HTERT RPE-1 (cell line): ENCODE data around the gene HNRNPK.
"Not testable (repeated sequence)": the region's sequence is repeated elsewhere in the genome, so short reads cannot be mapped to it uniquely, and the experiment has no call there.

Experiments
- in situ Hi-C: fragments of 300-500 bp; cut with MboI; formaldehyde crosslinking; loops from 4 replicates; pipeline ENCODE4 v1.14.3; 2020; ENCODE audit warnings: low sequenced_read_pairs

HNRNPK gene

DNA sequence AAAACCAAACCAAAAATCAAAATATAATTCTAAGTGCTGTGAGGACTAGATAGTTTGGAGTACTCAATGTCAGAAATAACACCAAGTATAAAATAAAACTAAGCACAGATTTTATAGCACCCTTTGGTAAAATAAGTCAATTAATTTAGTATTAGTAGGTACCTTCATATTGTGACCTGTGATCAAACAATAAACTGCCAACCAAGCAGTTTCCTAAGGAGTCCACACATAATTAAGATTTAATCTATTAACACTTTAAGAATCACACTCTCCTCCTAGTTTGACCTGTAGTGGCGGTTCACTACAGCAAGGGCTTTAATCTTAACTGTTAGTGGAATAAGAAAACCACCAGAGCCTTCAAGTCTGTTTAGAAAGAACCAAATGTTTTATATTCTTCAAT, 2.8 kb downstream of the HNRNPK start:
- in situ Hi-C loops: no loop called here

DNA sequence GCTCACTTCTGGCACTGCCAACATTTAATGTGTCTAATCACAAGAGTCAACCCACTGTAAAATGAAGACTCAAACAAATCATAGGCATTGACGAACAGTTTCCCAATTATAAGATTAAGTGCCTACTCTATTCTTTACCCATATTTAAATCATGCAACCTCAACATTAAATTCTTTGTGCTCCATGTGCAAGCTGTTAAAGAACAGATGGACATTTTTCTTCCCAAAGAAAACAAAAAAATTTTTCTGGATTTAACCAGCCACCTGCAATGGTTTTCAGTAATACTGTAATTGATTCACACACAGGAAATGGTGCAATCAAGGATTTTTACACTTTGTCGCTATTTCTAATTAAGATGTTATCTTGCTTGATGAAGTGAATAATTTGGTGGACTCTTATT, 3.6 kb downstream of the HNRNPK start:
- in situ Hi-C loops: no loop called here

DNA sequence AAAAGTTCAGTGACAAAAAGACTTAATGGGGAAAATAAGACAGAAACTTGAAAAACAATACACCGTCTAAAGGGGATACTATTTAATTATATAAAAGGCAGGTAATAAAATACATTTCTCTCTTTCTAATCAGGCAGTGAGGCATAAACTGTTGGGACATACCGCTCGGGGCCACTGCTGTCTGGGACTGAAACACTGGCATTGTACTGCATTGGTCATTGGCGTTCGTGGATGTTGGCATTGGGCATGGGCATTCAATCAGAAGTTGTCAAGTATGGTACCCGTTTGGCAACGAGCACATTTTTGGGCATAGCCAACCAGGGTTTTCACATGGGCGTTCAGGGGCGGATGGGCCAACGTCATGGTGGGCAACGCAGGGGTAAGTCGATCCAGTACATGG, 4.7 kb downstream of the HNRNPK start:
- in situ Hi-C loops: no loop called here

DNA sequence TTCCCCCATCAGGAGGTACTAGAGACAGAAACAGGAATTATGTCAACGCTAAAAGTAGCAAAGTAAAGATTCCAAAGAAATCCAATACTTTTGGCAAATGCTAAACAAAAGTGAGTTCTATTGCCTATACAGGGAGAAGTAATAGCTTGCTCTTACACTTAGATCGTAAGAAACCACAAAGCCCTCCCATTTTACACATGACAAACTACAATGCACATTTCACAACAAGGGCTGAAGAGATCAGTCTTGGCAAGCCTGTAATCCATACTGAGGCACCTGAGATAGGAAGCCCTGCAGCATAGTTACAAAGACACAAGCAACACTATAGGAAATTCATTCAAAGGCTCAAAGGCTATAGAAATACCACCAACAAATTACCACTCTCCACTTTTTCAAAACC, 7.7 kb downstream of the HNRNPK start:
- in situ Hi-C loops: no loop called here

DNA sequence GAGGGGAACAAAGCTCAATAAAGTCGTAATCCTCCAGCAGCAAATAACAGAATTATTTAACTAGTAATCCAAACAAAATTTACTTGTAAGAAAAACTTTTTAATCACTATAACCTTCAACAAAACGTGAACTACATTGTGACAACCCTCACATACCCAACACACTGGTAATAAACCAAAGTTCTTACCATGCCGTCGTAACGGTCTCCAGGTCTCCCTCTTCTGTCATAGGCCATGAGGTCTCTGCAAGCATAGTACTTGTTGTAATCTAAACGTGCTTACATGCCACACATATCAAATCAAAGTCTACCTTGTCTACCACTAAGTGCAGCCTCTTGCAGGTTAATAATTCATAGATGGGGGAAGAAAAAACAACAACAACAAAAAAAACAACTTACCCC, 8.5 kb downstream of the HNRNPK start:
- in situ Hi-C loops: no loop called here

DNA sequence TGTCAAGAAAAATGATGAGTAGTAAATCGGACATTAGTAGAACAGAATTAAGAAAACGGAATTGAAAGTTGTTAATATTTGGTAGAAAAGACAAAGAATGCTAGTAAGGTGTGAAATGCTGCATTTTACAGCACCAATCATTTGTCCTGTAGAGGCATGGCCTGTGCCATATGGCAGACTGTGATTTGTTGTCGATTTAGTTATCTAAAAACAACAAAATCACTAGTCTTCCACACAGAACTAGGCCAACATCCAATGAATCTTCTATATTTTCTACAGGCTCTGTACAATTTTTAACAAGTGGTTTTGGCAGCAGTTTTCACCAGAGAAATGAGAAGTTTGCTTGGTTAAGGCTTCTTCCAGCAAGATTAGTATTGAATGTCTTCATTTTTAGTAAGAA, 10.4 kb downstream of the HNRNPK start:
- in situ Hi-C loops: no loop called here

DNA sequence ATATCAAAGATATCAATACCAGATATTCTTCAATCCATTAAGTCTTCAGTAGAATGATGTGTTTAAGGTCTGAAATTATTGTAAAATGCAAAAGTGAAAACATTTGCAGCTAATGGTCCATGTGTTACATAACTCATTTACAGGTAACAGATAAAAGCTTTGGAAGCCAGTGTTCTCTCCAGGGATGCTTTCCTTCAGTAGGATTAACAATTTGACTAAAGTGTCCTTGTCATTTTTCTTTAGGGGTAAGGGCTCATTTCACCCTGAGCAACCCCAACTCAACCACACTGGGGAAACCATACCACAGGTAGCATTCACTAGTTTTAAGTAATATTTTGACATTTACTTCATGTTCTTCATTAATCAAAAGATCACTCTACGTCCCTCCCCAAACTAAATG, 12.9 kb downstream of the HNRNPK start:
- in situ Hi-C loops: no loop called here

DNA sequence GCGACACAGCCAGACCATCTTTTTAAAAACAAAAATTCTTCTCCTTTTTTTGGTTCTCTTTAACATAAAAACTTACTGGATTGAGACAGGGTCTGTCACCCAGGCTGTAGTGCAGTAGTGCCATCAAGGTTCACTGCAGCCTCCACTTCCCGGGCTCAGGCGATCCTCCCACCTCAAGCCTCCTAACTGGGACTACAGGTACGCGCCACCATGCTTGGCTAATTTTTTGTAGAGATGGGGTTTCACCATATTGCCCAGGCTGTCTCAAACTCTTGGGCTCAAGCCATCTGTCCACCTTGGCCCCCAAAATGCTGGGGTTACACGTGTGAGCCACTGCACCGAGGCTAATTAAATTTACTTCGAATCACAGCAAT, 13.8 kb downstream of the HNRNPK start:
- in situ Hi-C loops: no loop called here

DNA sequence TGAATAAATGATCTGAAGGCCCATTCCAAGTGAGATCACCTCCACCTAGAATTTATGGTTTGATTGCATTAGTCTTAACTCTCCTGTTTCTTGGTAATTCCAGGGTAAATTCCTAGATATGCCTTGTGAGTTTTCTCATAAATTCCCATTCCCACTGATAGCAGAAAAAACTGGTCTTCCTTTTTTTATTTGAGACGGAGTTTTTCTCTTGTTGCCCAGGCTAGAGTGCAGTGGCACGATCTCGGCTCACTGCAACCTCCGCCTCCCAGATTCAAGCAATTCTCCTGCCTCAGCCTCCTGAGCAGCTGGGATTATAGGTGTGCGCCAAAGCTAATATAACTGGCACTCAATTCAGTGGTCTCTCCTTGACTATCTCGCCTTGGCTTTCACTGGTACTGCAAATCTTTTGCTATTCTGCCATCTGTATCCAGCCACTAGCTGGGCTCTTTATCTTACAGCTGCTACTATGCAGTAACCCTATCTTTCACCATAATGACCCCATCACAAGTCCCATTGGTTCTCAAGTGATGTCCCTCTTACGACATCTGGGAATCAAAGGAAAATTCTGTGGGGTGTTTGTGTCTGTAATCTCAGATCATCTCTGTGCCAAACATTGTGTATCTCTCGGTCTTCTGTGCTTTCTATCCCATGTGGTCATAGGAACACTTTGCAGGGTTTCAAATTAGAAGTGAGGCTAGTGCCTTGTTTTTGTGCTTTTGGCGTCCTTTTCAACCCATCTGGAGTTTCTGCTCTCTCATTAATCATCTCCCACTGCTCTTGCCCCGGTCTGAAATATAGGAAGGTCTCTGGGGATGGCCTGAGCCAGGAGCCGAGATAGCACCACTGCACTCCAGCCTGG, 14.4 kb downstream of the HNRNPK start:
- in situ Hi-C loops: no loop called here

DNA sequence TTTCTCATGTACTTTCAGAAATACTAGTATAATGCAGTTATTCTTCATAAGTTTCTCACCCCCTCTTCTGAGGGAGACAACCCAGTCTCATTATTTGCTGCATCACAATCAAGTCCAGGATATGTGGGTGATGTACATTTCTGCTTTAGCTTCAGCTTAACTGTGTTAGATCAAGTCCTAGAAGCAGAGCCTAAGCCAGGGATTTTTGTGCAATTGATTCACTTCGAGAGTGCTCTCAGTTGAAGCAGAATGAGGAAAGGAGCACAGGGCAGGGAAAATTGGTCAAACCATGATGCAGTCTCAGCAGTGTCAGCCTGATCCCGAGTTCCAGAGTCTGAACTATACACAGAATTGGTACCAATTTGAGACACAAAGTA, 15.1 kb downstream of the HNRNPK start:
- in situ Hi-C loops: no loop called here

DNA sequence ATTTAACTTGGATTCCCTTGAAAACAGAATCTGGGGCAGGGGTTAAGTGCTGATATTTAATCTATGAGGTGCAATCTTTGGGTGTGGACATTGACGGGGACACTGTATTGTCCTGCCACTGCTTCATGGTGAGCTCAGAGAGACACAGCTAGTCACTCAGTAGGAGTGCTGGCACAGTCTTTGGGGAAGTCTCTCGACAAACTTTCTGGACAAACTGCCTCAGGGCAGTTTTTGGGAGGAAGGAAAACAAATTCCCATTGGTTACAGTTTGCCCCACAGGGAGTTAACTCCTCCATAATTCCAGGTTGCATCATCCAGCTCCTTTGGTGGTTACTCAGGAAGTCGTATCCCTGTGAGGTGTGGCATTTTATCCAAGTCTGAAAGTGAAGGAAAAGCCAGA, 17.9 kb downstream of the HNRNPK start:
- in situ Hi-C loops: no loop called here

DNA sequence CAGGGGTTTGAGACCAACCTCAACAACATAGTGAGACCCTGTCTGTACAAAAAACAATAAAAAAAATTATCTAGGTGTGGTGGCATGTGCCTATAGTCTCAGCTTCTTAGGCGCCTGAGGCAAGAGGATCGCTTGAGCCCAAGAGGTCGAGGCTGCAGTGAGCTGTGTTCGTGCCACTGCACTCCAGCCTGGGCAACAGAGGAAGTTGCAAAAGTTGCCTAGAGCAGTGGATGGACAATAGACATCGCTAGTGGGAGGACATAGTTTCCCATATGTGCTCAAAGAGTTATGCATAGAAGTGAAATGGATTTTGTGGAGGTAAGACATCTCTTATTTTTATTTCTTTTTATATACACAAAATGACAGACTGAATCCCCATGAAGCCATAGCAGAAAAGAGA, 19.0 kb downstream of the HNRNPK start:
- in situ Hi-C loops: no loop called here

DNA sequence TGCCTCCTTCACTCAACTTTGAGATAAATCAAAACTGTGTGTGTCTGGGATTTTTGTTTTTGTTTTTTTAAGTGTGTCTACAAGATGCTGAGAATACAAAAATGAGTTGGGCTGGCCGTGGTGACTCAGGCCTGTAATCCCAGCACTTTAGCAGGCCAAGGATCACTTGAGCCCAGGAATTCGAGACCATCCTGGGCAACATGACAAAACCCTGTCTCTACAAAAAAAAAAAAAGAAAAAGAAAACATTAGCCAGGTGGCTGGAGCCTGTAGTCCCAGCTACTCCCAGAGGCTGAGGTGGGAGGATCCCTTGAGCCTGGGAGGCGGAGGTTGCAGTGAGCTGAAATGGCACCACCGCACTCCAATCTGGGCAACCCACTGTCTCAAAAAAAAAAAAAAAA, 21.0 kb downstream of the HNRNPK start:
- in situ Hi-C loops: no loop called here

DNA sequence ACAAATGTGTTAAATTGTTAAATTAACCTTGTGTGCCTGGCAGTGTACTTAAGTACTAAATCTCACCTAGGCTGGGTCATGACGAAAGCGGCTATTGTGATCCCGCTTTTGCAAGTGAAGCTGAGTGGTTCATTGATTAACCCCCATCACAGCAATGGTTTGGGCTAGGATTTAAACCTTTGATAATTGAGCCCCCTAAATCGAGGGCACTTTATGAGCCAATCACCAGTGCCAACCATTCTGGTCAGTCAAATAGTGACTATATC, 22.8 kb downstream of the HNRNPK start:
- in situ Hi-C loops: no loop called here

DNA sequence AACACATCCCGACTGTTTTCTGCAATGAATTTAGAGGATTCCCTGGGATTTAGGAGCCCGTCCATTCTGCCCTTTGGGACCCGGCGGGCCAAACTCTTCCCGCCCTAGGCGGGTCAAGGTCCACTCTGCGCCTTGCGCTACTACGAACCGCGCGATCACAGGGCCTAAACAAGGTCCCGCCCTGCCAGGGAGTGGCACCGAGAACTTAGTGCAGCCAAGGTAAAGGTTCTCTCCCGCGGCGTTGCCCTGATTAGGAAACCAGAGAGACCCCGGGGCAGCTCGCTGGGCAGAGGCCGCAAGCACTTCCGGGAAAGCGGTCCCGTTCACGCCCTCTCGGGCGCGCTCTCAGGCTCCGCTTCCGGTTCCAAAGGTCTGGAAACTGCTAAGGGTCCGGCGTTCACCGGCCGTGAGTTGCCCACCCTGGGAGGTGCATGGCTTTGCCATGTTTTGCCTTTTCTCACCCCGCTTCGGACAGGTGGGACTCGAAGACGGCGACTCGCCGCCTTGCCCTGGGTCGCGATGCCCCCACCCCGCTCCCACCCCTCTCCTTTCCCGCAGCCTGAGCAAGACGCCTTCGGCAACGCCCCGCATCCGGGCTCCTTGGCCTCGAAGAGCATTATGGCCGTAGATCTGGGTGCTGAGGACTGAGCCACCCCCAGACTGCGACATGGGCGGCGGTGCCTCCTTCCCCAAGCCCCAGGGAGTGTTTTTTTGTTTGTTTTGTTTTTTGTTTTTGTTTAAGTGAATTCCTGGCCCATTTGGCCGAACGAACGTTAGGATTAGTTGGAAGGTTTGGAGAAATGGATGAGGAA, 23.4 kb downstream of the HNRNPK start:
- in situ Hi-C loops: no loop called here

DNA sequence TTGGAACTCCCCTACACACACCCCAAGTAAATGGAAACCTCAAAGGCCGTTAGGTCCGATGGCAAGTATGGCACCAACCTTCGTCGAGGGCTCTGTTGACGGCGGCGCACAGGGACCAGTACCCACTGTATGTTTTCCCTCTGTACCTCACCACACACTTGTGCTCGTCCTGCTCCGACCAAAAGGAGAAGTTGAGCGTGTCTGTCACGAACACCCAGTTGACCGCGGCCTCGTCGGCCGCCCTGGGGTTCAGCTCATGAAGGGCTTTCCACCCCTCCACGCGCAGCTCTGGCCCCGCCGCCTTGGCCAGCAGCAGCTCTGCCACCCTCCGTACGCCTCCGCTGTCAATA, 24.0 kb downstream of the HNRNPK start:
- in situ Hi-C loops: no loop called here

DNA sequence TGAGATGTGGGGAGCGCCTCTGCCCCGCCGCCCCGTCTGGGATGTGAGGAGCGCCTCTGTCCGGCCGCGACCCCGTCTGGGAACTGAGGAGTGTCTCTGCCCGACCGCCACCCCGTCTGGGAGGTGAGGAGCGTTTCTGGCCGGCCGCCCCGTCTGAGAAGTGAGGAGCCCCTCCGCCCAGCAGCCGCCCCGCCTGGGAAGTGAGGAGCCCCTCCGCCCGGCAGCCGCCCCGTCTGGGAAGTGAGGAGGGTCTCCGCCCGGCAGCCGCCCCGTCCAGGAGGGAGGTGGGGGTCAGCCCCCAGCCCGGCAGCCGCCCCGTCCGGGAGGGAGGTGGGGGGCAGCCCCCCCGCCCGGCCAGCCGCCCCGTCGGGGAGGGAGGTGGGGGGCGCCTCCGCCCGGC, 31.9 kb downstream of the HNRNPK start:
- in situ Hi-C loops: not testable (repeated sequence)

DNA sequence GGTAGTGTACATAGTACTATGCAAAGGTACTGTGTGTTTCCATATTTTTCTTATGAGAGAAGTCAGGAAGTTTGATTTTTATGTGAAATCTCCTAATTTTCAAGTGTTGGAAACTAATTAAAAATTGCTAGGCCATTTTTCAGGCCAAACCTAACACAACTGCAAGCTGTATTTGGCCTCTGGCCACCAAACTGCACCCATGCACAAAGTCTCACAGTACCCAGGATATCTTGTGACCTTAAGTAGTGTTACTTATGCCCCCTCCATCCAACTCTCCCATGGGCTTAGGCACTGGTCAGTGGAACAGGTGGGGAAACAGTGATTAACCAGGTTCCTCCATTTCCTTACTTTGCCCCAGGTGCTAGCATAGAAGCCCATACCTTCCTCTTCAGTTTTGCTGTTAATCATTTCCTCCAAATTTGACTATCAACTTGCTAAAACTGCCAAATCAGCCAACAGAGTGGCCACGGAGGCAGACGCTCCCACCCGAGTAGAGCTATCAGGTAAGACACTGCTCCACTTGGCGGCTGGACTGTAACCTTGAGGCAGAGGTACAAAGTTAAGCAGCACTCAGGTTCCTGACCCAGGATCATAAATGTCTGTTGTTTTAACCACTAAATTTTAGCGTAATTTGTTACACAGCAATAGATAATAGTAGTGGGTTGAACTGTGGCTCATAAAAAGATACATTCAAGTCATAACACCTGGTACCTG, 39.3 kb downstream of the HNRNPK start:
- in situ Hi-C loops: no loop called here

DNA sequence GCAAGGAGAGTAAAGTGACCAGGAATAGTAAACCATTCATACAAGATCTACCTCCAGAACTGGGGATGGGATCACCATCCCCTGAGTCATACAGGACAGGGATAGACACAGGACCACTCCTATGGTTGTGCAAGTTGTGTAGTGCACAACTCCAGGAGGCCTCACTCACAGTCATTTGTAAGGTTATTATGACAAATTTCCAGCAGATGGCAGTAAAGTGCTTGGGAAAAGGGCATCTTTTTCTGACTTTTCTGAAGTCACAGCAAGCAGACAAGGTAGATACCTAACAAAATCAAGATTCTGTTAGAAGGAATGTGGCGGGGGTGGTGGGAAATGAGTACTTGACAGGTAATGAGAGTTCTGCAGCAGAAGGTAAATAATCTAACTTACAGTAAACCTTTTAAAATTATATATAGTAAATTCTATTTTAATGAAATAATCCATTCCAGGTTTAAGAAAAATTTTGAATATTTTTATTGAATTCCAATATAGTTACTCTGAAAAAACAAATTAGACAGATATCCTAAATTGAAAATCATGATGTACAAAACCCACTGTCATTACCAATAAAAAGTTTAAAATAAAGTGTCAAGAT, 42.1 kb downstream of the HNRNPK start:
- in situ Hi-C loops: no loop called here

DNA sequence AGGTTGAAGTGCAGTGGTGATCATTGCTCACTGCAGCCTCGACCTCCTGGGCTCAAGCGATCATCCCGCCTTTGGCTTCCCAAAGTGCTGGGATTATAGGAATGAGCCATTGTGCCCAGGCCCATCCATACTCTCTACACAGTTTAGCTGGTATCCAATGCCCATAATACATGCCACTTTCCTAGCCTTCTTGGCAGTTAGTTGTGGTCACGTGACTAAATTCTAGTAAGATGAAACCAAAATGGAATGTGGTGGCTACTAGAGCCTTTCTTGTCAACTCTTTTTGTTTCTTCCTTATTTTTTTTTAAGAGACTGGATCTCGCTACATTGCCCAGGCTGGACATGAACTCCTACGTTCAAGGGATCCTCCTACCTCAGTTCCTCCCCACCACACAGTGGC, 43.5 kb downstream of the HNRNPK start:
- in situ Hi-C loops: no loop called here

DNA sequence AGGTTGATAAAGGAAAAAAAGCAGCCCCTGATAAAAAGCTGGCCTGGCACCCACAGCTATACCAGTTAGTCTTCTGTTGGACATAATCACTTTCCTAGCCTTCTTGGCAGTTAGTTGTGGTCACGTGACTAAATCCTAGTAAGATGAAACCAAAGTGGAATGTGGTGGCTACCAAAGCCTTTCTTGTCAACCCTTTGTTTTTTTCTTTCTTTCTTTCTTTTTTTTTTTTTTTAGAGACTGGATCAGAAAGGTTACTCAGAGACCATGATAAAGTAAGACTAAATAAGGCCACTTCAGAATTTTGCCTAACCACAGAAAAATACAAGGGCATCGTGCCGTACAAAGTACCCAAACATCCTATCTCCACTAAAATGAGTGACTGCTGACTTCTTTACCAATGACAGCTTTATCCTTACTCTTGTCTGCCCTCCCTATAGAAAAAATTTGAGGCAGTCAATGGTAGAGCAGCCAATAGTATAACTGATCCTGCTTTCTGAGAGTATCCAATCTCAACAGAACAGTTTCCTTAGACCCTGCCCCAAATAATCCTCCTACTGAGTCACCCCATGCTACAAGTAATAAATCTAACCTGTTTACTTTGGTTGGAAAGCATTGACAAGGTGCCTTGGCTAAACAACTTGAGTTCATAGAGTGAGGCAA, 44.6 kb downstream of the HNRNPK start:
- in situ Hi-C loops: no loop called here
